ENCODE data around the gene GNL3.

Gene GNL3

DNA sequence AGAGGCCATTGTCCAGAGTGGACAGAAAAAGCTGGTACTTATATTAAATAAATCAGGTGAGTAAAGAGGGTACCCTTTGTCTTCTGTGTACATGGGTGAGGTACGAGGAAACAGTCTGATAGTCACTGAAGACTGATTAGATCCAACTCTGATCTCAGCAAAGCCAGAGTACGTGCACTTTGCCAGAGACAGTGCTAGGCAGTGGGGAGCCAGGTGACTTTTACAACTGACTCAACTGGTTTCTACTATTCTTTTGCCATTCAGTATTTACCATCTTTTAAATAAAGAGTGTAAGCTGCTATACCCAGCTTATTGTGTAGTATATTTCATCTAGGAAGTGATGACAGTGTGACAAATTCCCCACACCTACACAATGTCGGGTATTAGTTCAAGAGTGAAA lies 3.3 kb downstream of the GNL3 start:
- Histone ChIP-seq H3K27ac (ENCODE audit: low read depth, low read length) (peak overlapping the region; percentile 6), H3K36me3 (ENCODE audit: control insufficient read depth, insufficient read depth, low read length) (peaks cover 76% of the 10 kb centered on the region), H3K9me3 (ENCODE audit: control insufficient read depth, insufficient read depth, low read length) (no peaks in the 10 kb centered on the region), H3K4me3 (ENCODE audit: low read depth, low read length) (no peak overlapping the region), H3K9ac (ENCODE audit: low read depth, low read length) (no peak overlapping the region), H3K27me3 (ENCODE audit: control insufficient read depth, insufficient read depth, low read length) (no peaks in the 10 kb centered on the region), H3K4me1 (ENCODE audit: control insufficient read depth, insufficient read depth, low read length) (0 out of 2 replicates have a peak, but pooled peaks cover 6% of the 10 kb centered on the region)

DNA sequence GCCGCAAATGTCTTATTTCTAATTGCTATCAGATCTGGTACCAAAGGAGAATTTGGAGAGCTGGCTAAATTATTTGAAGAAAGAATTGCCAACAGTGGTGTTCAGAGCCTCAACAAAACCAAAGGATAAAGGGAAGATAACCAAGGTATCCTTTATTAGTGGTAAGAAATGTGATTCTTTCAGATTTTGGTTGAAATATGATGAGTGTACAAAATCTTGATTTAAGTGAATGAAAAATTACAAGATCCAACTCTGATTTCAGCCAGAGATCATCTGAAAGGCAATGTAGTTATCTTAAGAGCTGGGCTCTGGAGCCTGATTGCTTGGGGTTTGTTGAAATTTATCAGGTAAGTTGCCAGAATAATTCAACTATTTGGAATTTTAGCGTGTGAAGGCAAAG lies 4.7 kb downstream of the GNL3 start:
- H3K9ac ChIP-seq (ENCODE audit: low read depth, low read length): no peak overlapping the region
- no peaks in the 10 kb centered on the region for H3K9me3 ChIP-seq (ENCODE audit: control insufficient read depth, insufficient read depth, low read length)
- H3K27me3 ChIP-seq (ENCODE audit: control insufficient read depth, insufficient read depth, low read length): no peaks in the 10 kb centered on the region
- H3K4me3 ChIP-seq (ENCODE audit: low read depth, low read length): no peak overlapping the region
- no peak overlapping the region for H3K27ac ChIP-seq (ENCODE audit: low read depth, low read length)
- H3K36me3 ChIP-seq (ENCODE audit: control insufficient read depth, insufficient read depth, low read length): peaks cover 90% of the 10 kb centered on the region
- H3K4me1 ChIP-seq (ENCODE audit: control insufficient read depth, insufficient read depth, low read length): 0 out of 2 replicates have a peak, but pooled peaks cover 6% of the 10 kb centered on the region

DNA sequence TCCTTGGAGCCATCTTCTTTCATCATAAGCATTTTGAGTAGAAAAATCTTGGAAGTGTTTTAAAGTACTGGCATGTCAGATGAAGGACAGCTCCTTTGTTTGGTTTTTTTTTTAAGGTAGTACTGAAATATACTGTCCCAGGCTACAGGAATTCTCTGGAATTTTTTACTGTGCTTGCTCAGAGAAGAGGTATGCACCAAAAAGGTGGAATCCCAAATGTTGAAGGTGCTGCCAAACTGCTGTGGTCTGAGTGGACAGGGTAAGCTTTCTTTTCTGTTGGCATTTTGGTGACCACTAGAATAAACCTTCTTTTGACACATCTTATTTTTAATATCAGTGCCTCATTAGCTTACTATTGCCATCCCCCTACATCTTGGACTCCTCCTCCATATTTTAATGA lies 7.2 kb downstream of the GNL3 start:
- Histone ChIP-seq H3K36me3 (ENCODE audit: control insufficient read depth, insufficient read depth, low read length) (peaks cover 100% of the 10 kb centered on the region), H3K9me3 (ENCODE audit: control insufficient read depth, insufficient read depth, low read length) (no peaks in the 10 kb centered on the region), H3K9ac (ENCODE audit: low read depth, low read length) (no peak overlapping the region), H3K4me3 (ENCODE audit: low read depth, low read length) (no peak overlapping the region), H3K4me1 (ENCODE audit: control insufficient read depth, insufficient read depth, low read length) (no peaks in the 10 kb centered on the region), H3K27ac (ENCODE audit: low read depth, low read length) (no peak overlapping the region), H3K27me3 (ENCODE audit: control insufficient read depth, insufficient read depth, low read length) (no peaks in the 10 kb centered on the region)

DNA sequence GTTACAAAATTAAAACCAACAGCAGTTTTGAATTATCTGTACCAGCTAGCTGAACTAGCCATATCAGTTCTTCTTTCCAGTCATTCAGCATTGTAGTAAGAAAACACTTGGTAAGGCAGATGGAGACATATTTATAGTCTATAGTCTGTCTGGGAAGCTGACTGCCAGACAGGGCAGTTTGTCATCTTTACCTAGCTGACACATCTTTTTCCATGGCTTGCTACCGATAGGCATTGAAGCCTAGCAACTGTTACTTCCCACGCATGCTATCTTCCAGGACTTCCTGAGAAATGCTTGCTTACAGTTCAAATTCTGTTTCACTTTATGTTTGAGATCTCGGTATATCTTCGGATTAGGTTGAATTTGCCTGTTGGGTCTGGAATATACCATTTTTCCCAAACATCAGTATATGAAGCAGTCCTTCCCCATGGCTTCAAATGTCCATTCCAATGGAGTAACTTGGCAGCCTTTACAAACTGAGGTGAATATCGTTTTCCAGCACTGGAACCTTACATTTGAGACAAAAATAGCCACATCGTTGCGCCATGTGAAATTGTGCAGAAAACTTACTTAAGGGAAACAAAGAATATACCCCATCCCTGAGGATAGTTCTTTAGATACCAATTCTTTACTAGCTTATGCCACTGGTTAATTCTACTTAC lies 8.8 kb downstream of the GNL3 start:
- no peak overlapping the region for H3K4me3 ChIP-seq (ENCODE audit: low read depth, low read length)
- no peak overlapping the region for H3K9ac ChIP-seq (ENCODE audit: low read depth, low read length)
- H3K4me1 ChIP-seq (ENCODE audit: control insufficient read depth, insufficient read depth, low read length): no peaks in the 10 kb centered on the region
- no peaks in the 10 kb centered on the region for H3K9me3 ChIP-seq (ENCODE audit: control insufficient read depth, insufficient read depth, low read length)
- peak overlapping the region; percentile 26 for H3K27ac ChIP-seq (ENCODE audit: low read depth, low read length)
- H3K27me3 ChIP-seq (ENCODE audit: control insufficient read depth, insufficient read depth, low read length): no peaks in the 10 kb centered on the region
- peaks cover 94% of the 10 kb centered on the region for H3K36me3 ChIP-seq (ENCODE audit: control insufficient read depth, insufficient read depth, low read length)

DNA sequence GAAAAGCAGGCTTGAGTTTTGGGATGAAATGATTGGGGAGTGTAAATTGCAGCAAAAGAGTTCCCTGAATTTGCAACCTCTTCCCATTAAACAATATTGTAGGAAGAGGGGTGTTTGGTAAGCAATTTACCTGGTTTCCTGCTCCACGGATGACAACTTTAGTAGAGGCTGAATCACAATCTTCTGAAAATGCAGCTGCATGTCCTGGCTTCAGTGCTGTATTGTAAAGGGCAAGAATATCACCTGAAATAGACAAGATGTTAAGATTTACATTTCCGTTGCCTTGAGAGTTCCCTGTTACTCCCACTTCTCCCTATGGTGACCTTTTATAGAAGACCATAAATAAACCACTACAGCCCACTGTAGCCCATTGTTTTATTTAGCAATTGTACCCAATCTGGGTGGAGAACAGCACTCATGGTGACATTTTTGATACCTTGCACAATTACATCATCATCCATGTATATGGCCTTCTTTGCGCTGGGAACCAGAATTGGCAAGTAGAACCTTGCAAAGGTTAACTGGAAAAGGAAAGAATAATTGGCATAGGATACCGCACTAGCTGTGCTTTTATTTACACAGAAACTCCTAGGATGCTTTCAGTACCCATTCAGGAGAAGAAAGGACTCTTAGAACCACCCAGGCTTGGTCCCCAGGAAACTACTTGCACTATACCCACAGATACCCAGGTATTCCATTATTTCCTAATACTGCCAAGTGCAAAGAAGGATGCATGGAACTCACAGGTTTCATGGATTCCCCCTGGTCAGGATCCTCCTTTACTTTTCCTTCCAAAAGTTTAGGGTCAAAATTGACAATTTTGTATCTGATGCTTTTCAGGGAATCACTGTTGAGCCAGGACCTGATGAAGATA lies 10.2 kb downstream of the GNL3 start:
- no peaks in the 10 kb centered on the region for H3K9me3 ChIP-seq (ENCODE audit: control insufficient read depth, insufficient read depth, low read length)
- no peaks in the 10 kb centered on the region for H3K27me3 ChIP-seq (ENCODE audit: control insufficient read depth, insufficient read depth, low read length)
- peaks cover 88% of the 10 kb centered on the region for H3K36me3 ChIP-seq (ENCODE audit: control insufficient read depth, insufficient read depth, low read length)
- no peak overlapping the region for H3K27ac ChIP-seq (ENCODE audit: low read depth, low read length)
- no peak overlapping the region for H3K4me3 ChIP-seq (ENCODE audit: low read depth, low read length)
- no peaks in the 10 kb centered on the region for H3K4me1 ChIP-seq (ENCODE audit: control insufficient read depth, insufficient read depth, low read length)
- H3K9ac ChIP-seq (ENCODE audit: low read depth, low read length): no peak overlapping the region

DNA sequence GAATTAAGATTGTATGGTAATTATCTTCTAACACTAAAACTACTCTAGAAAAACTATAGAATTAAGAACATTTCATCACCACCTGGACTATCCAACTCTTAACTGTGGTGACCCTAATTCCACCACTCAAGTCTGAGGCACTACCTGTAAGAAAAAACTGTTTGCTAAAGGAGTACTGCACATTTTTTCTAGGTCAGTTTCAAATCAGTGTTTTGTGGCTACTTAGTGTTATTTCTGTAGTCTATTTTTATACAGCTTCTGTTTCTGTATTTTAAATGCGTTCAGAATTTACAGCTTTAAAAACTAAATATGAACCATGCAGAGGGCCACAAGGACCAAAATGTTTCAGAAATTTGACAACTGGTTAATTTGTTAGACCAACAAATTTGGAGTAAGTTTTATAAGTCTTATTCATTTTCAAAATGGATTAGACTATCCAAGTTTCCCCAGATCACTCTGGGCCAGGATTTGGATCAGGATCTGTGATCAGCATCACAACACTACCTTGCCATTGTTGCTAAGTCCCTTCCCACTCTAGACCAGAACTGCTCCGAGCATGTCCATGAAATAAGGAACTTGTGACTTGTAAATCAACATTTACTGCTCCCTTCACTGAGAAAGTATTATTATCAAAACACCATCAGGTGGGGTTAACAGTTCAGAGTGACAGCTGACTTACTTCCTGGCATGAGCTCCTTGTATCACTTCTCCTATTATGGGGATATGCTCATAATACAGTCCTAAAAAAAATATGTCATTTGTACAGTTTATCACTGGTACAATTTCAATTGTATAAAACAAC lies 11.2 kb downstream of the GNL3 start:
- no peak overlapping the region for H3K4me3 ChIP-seq (ENCODE audit: low read depth, low read length)
- H3K36me3 ChIP-seq (ENCODE audit: control insufficient read depth, insufficient read depth, low read length): peaks cover 78% of the 10 kb centered on the region
- H3K9me3 ChIP-seq (ENCODE audit: control insufficient read depth, insufficient read depth, low read length): no peaks in the 10 kb centered on the region
- no peak overlapping the region for H3K9ac ChIP-seq (ENCODE audit: low read depth, low read length)
- H3K4me1 ChIP-seq (ENCODE audit: control insufficient read depth, insufficient read depth, low read length): no peaks in the 10 kb centered on the region
- no peaks in the 10 kb centered on the region for H3K27me3 ChIP-seq (ENCODE audit: control insufficient read depth, insufficient read depth, low read length)
- no peak overlapping the region for H3K27ac ChIP-seq (ENCODE audit: low read depth, low read length)

DNA sequence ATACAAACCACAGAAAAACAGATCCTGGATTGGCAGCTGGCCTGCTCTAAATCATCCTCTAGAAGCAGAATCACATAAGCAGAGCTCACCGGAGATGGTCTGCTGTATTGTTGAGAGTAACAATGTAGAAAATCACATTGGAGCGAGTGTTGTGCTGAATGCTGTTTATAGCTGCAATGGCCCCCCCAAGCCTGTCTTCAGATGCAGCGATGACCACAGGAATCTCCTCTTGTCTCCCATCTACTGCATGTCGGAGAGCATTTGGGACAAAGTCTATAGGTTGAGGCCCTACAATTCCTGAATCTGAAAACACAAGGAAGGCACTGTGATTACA lies 11.8 kb downstream of the GNL3 start:
- no peak overlapping the region for H3K9ac ChIP-seq (ENCODE audit: low read depth, low read length)
- H3K4me3 ChIP-seq (ENCODE audit: low read depth, low read length): no peak overlapping the region
- no peaks in the 10 kb centered on the region for H3K27me3 ChIP-seq (ENCODE audit: control insufficient read depth, insufficient read depth, low read length)
- no peaks in the 10 kb centered on the region for H3K9me3 ChIP-seq (ENCODE audit: control insufficient read depth, insufficient read depth, low read length)
- peaks cover 72% of the 10 kb centered on the region for H3K36me3 ChIP-seq (ENCODE audit: control insufficient read depth, insufficient read depth, low read length)
- H3K27ac ChIP-seq (ENCODE audit: low read depth, low read length): no peak overlapping the region
- H3K4me1 ChIP-seq (ENCODE audit: control insufficient read depth, insufficient read depth, low read length): no peaks in the 10 kb centered on the region

DNA sequence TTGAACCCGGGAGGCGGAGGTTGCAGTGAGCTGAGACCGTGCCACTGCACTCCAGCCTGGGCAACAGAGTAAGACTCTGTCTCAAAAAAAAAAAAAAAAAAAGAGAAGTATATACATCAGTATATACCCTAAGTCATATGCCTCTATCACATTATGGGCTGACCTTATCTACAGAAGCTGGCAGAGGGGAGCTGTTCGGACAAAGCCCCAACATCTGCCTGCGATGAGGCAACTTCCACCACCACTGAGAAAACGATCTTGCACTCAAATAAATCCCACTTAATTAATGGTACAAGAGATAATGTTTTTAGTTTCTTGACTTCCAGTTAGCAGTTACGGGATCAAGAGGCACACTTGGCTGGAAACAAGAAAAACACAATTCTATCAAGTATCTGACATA lies 17.5 kb downstream of the GNL3 start:
- no peak overlapping the region for H3K4me3 ChIP-seq (ENCODE audit: low read depth, low read length)
- H3K9me3 ChIP-seq (ENCODE audit: control insufficient read depth, insufficient read depth, low read length): no peaks in the 10 kb centered on the region
- H3K9ac ChIP-seq (ENCODE audit: low read depth, low read length): no peak overlapping the region
- no peak overlapping the region for H3K27ac ChIP-seq (ENCODE audit: low read depth, low read length)
- H3K36me3 ChIP-seq (ENCODE audit: control insufficient read depth, insufficient read depth, low read length): peaks cover 30% of the 10 kb centered on the region
- H3K27me3 ChIP-seq (ENCODE audit: control insufficient read depth, insufficient read depth, low read length): no peaks in the 10 kb centered on the region
- H3K4me1 ChIP-seq (ENCODE audit: control insufficient read depth, insufficient read depth, low read length): peaks cover 7% of the 10 kb centered on the region; the same call in 1 of the 2 replicates

DNA sequence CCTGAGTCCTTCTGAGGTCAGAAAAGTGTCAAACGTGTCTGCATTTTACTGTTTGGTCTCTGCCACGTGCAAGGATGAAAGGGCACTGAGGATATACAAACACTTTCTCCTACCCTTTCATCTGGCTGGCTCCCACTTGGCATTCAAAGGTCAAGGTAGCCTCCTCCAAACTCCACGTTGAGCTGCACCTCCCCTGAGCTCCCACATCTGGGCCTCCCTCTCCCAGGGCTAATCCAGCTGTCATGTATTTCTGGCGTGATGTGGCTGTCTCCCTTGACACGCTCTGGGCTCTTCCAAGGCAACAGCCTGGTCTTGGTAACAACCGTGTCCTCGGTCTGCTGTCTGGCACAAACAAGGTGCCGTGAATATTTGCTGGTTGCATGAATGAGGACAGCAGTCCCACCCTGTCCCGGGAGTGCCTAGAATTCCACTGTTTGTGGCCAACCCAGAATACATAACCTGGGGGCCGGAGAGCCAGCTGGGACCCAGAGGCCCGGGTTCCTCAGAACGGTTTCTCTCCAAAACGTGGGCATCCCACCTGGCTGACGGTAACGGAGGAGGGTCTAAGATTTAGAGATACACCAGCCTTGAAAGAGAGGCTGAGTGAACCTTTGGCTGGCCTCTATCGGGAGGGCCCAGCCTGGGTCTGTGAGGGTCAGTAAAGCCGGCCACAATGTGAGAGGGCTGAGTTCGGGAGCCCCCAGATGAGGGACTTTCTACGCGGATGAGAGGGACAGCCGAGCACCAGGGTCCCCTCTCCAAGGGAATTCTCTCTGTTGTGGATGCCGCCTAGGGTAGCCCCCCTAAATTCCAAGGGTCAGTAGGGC lies 19.0 kb downstream of the GNL3 start:
- peak overlapping the region; percentile 99 for H3K4me3 ChIP-seq (ENCODE audit: low read depth, low read length)
- peak overlapping the region; percentile 89 for H3K9ac ChIP-seq (ENCODE audit: low read depth, low read length)
- H3K27me3 ChIP-seq (ENCODE audit: control insufficient read depth, insufficient read depth, low read length): no peaks in the 10 kb centered on the region
- peak overlapping the region; percentile 89 for H3K27ac ChIP-seq (ENCODE audit: low read depth, low read length)
- peaks cover 7% of the 10 kb centered on the region; the same call in 1 of the 2 replicates for H3K4me1 ChIP-seq (ENCODE audit: control insufficient read depth, insufficient read depth, low read length)
- no peaks in the 10 kb centered on the region for H3K9me3 ChIP-seq (ENCODE audit: control insufficient read depth, insufficient read depth, low read length)
- H3K36me3 ChIP-seq (ENCODE audit: control insufficient read depth, insufficient read depth, low read length): peaks cover 26% of the 10 kb centered on the region

DNA sequence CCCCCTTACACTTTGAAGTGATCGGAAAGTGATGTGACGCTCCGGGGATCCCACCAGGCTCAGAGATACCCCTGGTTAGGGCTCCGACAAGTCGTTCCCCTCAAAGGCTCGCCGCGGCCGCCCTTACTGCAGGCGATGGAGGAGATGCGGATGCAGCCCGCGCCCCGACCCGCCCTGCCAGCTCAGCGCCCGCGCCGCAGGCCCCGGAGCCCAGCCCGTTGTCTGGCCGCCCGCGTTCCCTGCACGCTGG lies 19.5 kb downstream of the GNL3 start:
- peak overlapping the region; percentile 89 for H3K27ac ChIP-seq (ENCODE audit: low read depth, low read length)
- peaks cover 7% of the 10 kb centered on the region; the same call in 1 of the 2 replicates for H3K4me1 ChIP-seq (ENCODE audit: control insufficient read depth, insufficient read depth, low read length)
- no peaks in the 10 kb centered on the region for H3K9me3 ChIP-seq (ENCODE audit: control insufficient read depth, insufficient read depth, low read length)
- H3K36me3 ChIP-seq (ENCODE audit: control insufficient read depth, insufficient read depth, low read length): peaks cover 24% of the 10 kb centered on the region
- peak overlapping the region; percentile 89 for H3K9ac ChIP-seq (ENCODE audit: low read depth, low read length)
- no peaks in the 10 kb centered on the region for H3K27me3 ChIP-seq (ENCODE audit: control insufficient read depth, insufficient read depth, low read length)
- H3K4me3 ChIP-seq (ENCODE audit: low read depth, low read length): peak overlapping the region; percentile 99

Measured in HUES48 (cell line).